Duodenal mucosa (tissue), 2 donors: Measurements from ENCODE around the gene DNAJA4.

Experiments
- H3K27ac ChIP-seq: one replicate; pipeline ENCODE4 v1.7.0; 2013; ENCODE audit warnings: low read depth, low read length
- H3K27me3 ChIP-seq, 2 donors: one replicate each; pipeline ENCODE4 v1.7.0; 2013; ENCODE audit warnings: low read length in 2 of 2, control low read depth in 1 of 2; ENCODE audit not compliant: insufficient read depth in 2 of 2, control insufficient read depth in 1 of 2
- H3K36me3 ChIP-seq, 2 donors: one replicate each; pipeline ENCODE4 v1.7.0; 2013; ENCODE audit warnings: low read length in 2 of 2, control low read depth in 1 of 2; ENCODE audit not compliant: insufficient read depth in 2 of 2, control insufficient read depth in 1 of 2
- H3K4me1 ChIP-seq, 2 donors: one replicate each; pipeline ENCODE4 v1.7.0; 2013; ENCODE audit warnings: low read length in 2 of 2, control low read depth in 1 of 2; ENCODE audit not compliant: insufficient read depth in 2 of 2, control insufficient read depth in 1 of 2
- H3K4me3 ChIP-seq, 2 donors: one replicate each; pipeline ENCODE4 v1.7.0; 2013; ENCODE audit warnings: low read length in 2 of 2, low read depth in 1 of 2
- H3K9ac ChIP-seq, 2 donors: one replicate each; pipeline ENCODE4 v1.7.0; 2013; ENCODE audit warnings: low read length in 2 of 2, low read depth in 1 of 2
- H3K9me3 ChIP-seq, 2 donors: one replicate each; pipeline ENCODE4 v1.7.0; 2013; ENCODE audit warnings: low read length in 2 of 2, control low read depth in 1 of 2; ENCODE audit not compliant: control insufficient read depth in 1 of 2

Gene DNAJA4

GRCh38 chr15:78299101-78299930 is 35.0 kb downstream of the DNAJA4 start, which contains the start of gene SKIC8:
Gene SKIC8 (minus strand): TSS chr15:78299609. CDS start chr15:78295686, 3,923 bp downstream.
- no peaks in the 10 kb centered on the region for H3K27me3 ChIP-seq
- H3K27ac ChIP-seq, result peak within 1 kb of the TSS; percentile 68
- peak within 1 kb of the TSS; percentile 99 to 100 for H3K4me3 ChIP-seq
- H3K36me3 ChIP-seq, result peaks cover under 1 to 6% of the 10 kb centered on the region in 2 donors
- H3K4me1 ChIP-seq, result peaks cover 12 to 16% of the 10 kb centered on the region in 2 donors
- no peaks in the 10 kb centered on the region for H3K9me3 ChIP-seq
- peak within 1 kb of the TSS; percentile 95 to 97 for H3K9ac ChIP-seq

- H3K27ac ChIP-seq, result no peak overlapping the region
Observed at GRCh38 chr15:78301326-78301725, 37.0 kb downstream of the DNAJA4 start.

GRCh38 chr15:78301828-78302227 is 37.5 kb downstream of the DNAJA4 start:
- peaks cover 25 to 26% of the 10 kb centered on the region in 2 donors for H3K4me1 ChIP-seq
- no peaks in the 10 kb centered on the region for H3K36me3 ChIP-seq
- no peak overlapping the region for H3K4me3 ChIP-seq
- H3K27ac ChIP-seq, result no peak overlapping the region
- H3K9ac ChIP-seq, result no peak overlapping the region
- H3K27me3 ChIP-seq, result no peaks in the 10 kb centered on the region
- H3K9me3 ChIP-seq, result no peaks in the 10 kb centered on the region

More at GRCh38 chr15:78301326-78301725, 37.0 kb downstream of the DNAJA4 start:
- Histone ChIP-seq H3K4me3 (no peak overlapping the region), H3K36me3 (no peaks in the 10 kb centered on the region), H3K4me1 (peaks cover 22 to 26% of the 10 kb centered on the region in 2 donors), H3K9me3 (no peaks in the 10 kb centered on the region), H3K9ac (no peak overlapping the region), H3K27me3 (no peaks in the 10 kb centered on the region)

GRCh38 chr15:78302579-78303312 is 38.4 kb downstream of the DNAJA4 start:
- no peak overlapping the region for H3K27ac ChIP-seq
- H3K4me3 ChIP-seq, result no peak overlapping the region
- no peak overlapping the region for H3K9ac ChIP-seq
- H3K9me3 ChIP-seq, result no peaks in the 10 kb centered on the region
- H3K4me1 ChIP-seq, result peaks cover 25 to 26% of the 10 kb centered on the region in 2 donors
- no peaks in the 10 kb centered on the region for H3K36me3 ChIP-seq
- no peaks in the 10 kb centered on the region for H3K27me3 ChIP-seq

- Histone ChIP-seq H3K9me3 (no peaks in the 10 kb centered on the region), H3K9ac (no peak overlapping the region), H3K27ac (no peak overlapping the region), H3K4me3 (peak overlapping the region in 1 of 2 donors; percentile 36), H3K36me3 (no peaks in the 10 kb centered on the region), H3K27me3 (peaks cover 0 to 5% of the 10 kb centered on the region in 2 donors), H3K4me1 (peaks cover 20 to 26% of the 10 kb centered on the region in 2 donors)
Observed at GRCh38 chr15:78304216-78305066, 40.1 kb downstream of the DNAJA4 start.

- Histone ChIP-seq H3K4me3 (no peak overlapping the region), H3K27me3 (peaks cover 0 to 5% of the 10 kb centered on the region in 2 donors), H3K4me1 (peaks cover 24 to 26% of the 10 kb centered on the region in 2 donors), H3K27ac (no peak overlapping the region), H3K9ac (no peak overlapping the region), H3K36me3 (no peaks in the 10 kb centered on the region), H3K9me3 (no peaks in the 10 kb centered on the region)
Observed at GRCh38 chr15:78306176-78306774, 41.9 kb downstream of the DNAJA4 start.

GRCh38 chr15:78307976-78308375 is 43.6 kb downstream of the DNAJA4 start:
- no peak overlapping the region for H3K9ac ChIP-seq

GRCh38 chr15:78308422-78309032 is 44.2 kb downstream of the DNAJA4 start:
- no peak overlapping the region for H3K4me3 ChIP-seq
- no peaks in the 10 kb centered on the region for H3K36me3 ChIP-seq
- peaks cover 26 to 29% of the 10 kb centered on the region in 2 donors for H3K4me1 ChIP-seq
- no peaks in the 10 kb centered on the region for H3K9me3 ChIP-seq
- no peak overlapping the region for H3K9ac ChIP-seq
- H3K27ac ChIP-seq, result no peak overlapping the region
- H3K27me3 ChIP-seq, result peaks cover 0 to 5% of the 10 kb centered on the region in 2 donors

More at GRCh38 chr15:78307976-78308375, 43.6 kb downstream of the DNAJA4 start:
- Histone ChIP-seq H3K27me3 (peaks cover 0 to 5% of the 10 kb centered on the region in 2 donors), H3K9me3 (no peaks in the 10 kb centered on the region), H3K4me1 (peaks cover 26 to 29% of the 10 kb centered on the region in 2 donors), H3K4me3 (no peak overlapping the region), H3K27ac (no peak overlapping the region), H3K36me3 (no peaks in the 10 kb centered on the region)

GRCh38 chr15:78311292-78311691 is 46.9 kb downstream of the DNAJA4 start:
- Histone ChIP-seq H3K27me3 (peaks cover 0 to 5% of the 10 kb centered on the region in 2 donors), H3K36me3 (no peaks in the 10 kb centered on the region), H3K9ac (no peak overlapping the region), H3K4me1 (peaks cover 19 to 21% of the 10 kb centered on the region in 2 donors), H3K4me3 (no peak overlapping the region), H3K27ac (no peak overlapping the region), H3K9me3 (no peaks in the 10 kb centered on the region)
